Left lung (tissue), 14 donors: ENCODE measurements around the gene PRSS8. TPM values are rescaled to one million over a fixed set of nuclear protein-coding genes. Genes with fewer than 3 reads are reported as not detected.

Experiments used
- ATAC-seq: fragments of 200-7000 bp; cut with Tn5 transposase; one replicate; pipeline ENCODE4 v1.9.1; 2020; ENCODE audit warnings: moderate library complexity
- DNase-seq, 4 donors: peaks; one replicate each; pipeline ENCODE4 v3.0.0-alpha.2; 2013 to 2020
- H3K27ac ChIP-seq, 2 donors: fragments of 200-600 bp; sonication (generic) in 1 of 2; one replicate each; pipeline versions ENCODE4 v1.5.0 to v1.8.0; 2020 to 2021
- H3K27me3 ChIP-seq, 2 donors: fragments of 200-600 bp; sonication (generic) in 1 of 2; one replicate each; pipeline versions ENCODE4 v1.5.0 to v1.8.0; 2020 to 2021
- H3K36me3 ChIP-seq, 2 donors: fragments of 200-600 bp; sonication (generic) in 1 of 2; one replicate each; pipeline versions ENCODE4 v1.5.0 to v1.8.0; 2020 to 2021
- H3K4me1 ChIP-seq, 2 donors: fragments of 200-600 bp; one replicate each; pipeline ENCODE4 v1.8.0; 2021
- H3K4me3 ChIP-seq, 2 donors: fragments of 200-600 bp; sonication (generic) in 1 of 2; one replicate each; pipeline versions ENCODE4 v1.5.0 to v1.8.0; 2020 to 2021; ENCODE audit warnings: mild to moderate bottlenecking in 1 of 2
- H3K9me3 ChIP-seq, 2 donors: fragments of 200-600 bp; sonication (generic) in 1 of 2; one replicate each; pipeline versions ENCODE4 v1.5.0 to v1.8.0; 2020 to 2021
- CTCF ChIP-seq, 2 donors: fragments of 200-600 bp; sonication (generic) in 1 of 2; IDR thresholded peaks; one replicate each; pipeline versions ENCODE4 v1.5.0 to v1.8.0; 2021; ENCODE audit warnings: antibody characterized with exemption in 2 of 2
- intact Hi-C, 2 donors: fragments of 100-400 bp; cut with DNase I; formaldehyde crosslinking; loops; one replicate each; pipeline versions ENCODE4 v1.11.2 to v1.14.2; 2022
- long read RNA-seq, 12 donors: library from polyadenylated mRNA in 2 of 12; unstranded in 2 of 12; transcript quantifications; one replicate each; pipeline ENCODE4 v2.0.0 and lab custom pipeline, GENCODE V29; 2019 to 2026
- polyA plus RNA-seq, 6 donors: library from polyadenylated mRNA; unstranded; fragments of 120-200 nt; gene quantifications; one replicate each; pipeline ENCODE4 v1.2.1, GENCODE V29; 2013; ENCODE audit not compliant: insufficient read length in 6 of 6
- total RNA-seq, 2 donors: library from RNA; stranded (reverse); fragmentation: NEBNext Ultra II Directional; extraction: Animal tissue kit (Norgen Biotek cat#: 25700); gene quantifications; one replicate each; pipeline ENCODE4 v1.2.1, GENCODE V29; 2021
- donor health status: DM: no; HTN: yes; CAD: no.
- donor health status: DM: no; HTN: no; CAD: no.

PRSS8 gene
- total RNA-seq (100 to 1,000 TPM in 1 of 2 donors, 10 to 100 TPM in 1; 61.2 to 129 TPM), polyA plus RNA-seq (100 to 1,000 TPM in 5 of 6 donors, 10 to 100 TPM in 1; 98.0 to 123 (median 107) TPM)
- long read RNA-seq, donor 1, partial matches to known transcripts = 101 of 158 reads
- long read RNA-seq, donor 1, other reads (novel, unspliced or antisense) = 57 of 158 reads
- long read RNA-seq, donor 2, partial matches to known transcripts = 102 of 129 reads
- long read RNA-seq, donor 2, other reads (novel, unspliced or antisense) = 27 of 129 reads
- long read RNA-seq, donor 3, partial matches to known transcripts = 17 of 39 reads
- long read RNA-seq, donor 3, other reads (novel, unspliced or antisense) = 22 of 39 reads
- long read RNA-seq, donor 4, partial matches to known transcripts = 13 of 131 reads
- long read RNA-seq, donor 4, other reads (novel, unspliced or antisense) = 118 of 131 reads
- long read RNA-seq, donor 5, partial matches to known transcripts = 65 of 96 reads
- long read RNA-seq, donor 5, other reads (novel, unspliced or antisense) = 31 of 96 reads
- long read RNA-seq, donor 6, partial matches to known transcripts = 40 of 73 reads
- long read RNA-seq, donor 6, other reads (novel, unspliced or antisense) = 32 of 73 reads
- long read RNA-seq, donor 7, partial matches to known transcripts = 18 of 53 reads
- long read RNA-seq, donor 7, other reads (novel, unspliced or antisense) = 35 of 53 reads
- long read RNA-seq, donor 8, partial matches to known transcripts = 56 of 108 reads
- long read RNA-seq, donor 8, other reads (novel, unspliced or antisense) = 52 of 108 reads
- long read RNA-seq, donor 9 = 0 reads
- long read RNA-seq, donor 10, partial matches to known transcripts = 6 of 97 reads
- long read RNA-seq, donor 10, other reads (novel, unspliced or antisense) = 91 of 97 reads
- long read RNA-seq, donor 11 = 0 reads
- long read RNA-seq, donor 12, partial matches to known transcripts = 66 of 94 reads
- long read RNA-seq, donor 12, other reads (novel, unspliced or antisense) = 27 of 94 reads

GRCh38 chr16:31135535-31136286, at the start of gene PRSS8:
TSS of gene PRSS8 (minus strand) at chr16:31135727. CDS start at chr16:31135498, 229 bp downstream.
- Histone ChIP-seq H3K36me3 (peaks cover 0 to 19% of the 10 kb centered on the region in 2 donors), H3K9me3 (no peaks in the 10 kb centered on the region), H3K27me3 (peaks cover 0 to 8% of the 10 kb centered on the region in 2 donors), H3K27ac (peak within 1 kb of the TSS; percentile 72 to 73), H3K4me3 (peak within 1 kb of the TSS; percentile 35 to 42), H3K4me1 (peaks cover 4 to 59% of the 10 kb centered on the region in 2 donors)
- intact Hi-C loops = no loop called here
- no peak for TF ChIP-seq CTCF (IDR thresholded peaks at IDR 0.05)
- DNase-seq = peak in 3 of 4 donors; percentile 76 to 94 (median 88)
- peak; percentile 76 for ATAC-seq

- Histone ChIP-seq H3K36me3 (peaks cover 5 to 79% of the 10 kb centered on the region in 2 donors), H3K4me3 (no peak overlapping the region), H3K4me1 (peaks cover 21 to 62% of the 10 kb centered on the region in 2 donors), H3K27ac (peak overlapping the region in 1 of 2 donors; percentile 74), H3K9me3 (no peaks in the 10 kb centered on the region), H3K27me3 (no peaks in the 10 kb centered on the region)
- TF ChIP-seq CTCF (IDR thresholded peaks at IDR 0.05) = no peak
- intact Hi-C loops = no loop called here
- DNase-seq = no peak
- ATAC-seq = no peak
These were observed 49.4 kb upstream of the PRSS8 start for GRCh38 chr16:31184888-31185287.

GRCh38 chr16:31183432-31184428, 48.2 kb upstream of the PRSS8 start:
- peak overlapping the region in 1 of 2 donors; percentile 94 for H3K4me3 ChIP-seq

More at GRCh38 chr16:31183432-31184428, 48.2 kb upstream of the PRSS8 start:
- intact Hi-C loops = no loop called here
- peaks cover 5 to 68% of the 10 kb centered on the region in 2 donors for H3K36me3 ChIP-seq
- TF ChIP-seq CTCF (IDR thresholded peaks at IDR 0.05) = no peak
- DNase-seq (no peak), ATAC-seq (no peak)
- no peaks in the 10 kb centered on the region for H3K27me3 ChIP-seq
- no peak overlapping the region for H3K27ac ChIP-seq
- peaks cover 21 to 65% of the 10 kb centered on the region in 2 donors for H3K4me1 ChIP-seq
- H3K9me3 ChIP-seq = no peaks in the 10 kb centered on the region
